K562 (cell line): ENCODE data around the gene GUCA2B.

Experiments
- FOXA3 ChIP-seq, 2 experiments: fragments of 450-650 bp in 1 of 2; sonication (generic) in 1 of 2; formaldehyde crosslinking; IDR thresholded peaks in 1 of 2; conservative IDR thresholded peaks in 1 of 2; 2 replicates each; pipeline versions ENCODE4 v1.4.0 to v1.8.0; 2020 to 2022; ENCODE audit warnings: mild to moderate bottlenecking in 2 of 2, missing genetic modification reagents in 1 of 2
- TF ChIP-seq, protein P1 (sequence below): sonication (generic); formaldehyde crosslinking; IDR thresholded peaks from 2 replicates; pipeline ENCODE4 v1.5.0; 2020; ENCODE audit warnings: missing genetic modification reagents
- TF ChIP-seq, protein P2 (sequence below): sonication (generic); formaldehyde crosslinking; IDR thresholded peaks from 2 replicates; pipeline ENCODE4 v1.9.0; 2022; ENCODE audit warnings: mild to moderate bottlenecking, missing genetic modification reagents

DNA sequence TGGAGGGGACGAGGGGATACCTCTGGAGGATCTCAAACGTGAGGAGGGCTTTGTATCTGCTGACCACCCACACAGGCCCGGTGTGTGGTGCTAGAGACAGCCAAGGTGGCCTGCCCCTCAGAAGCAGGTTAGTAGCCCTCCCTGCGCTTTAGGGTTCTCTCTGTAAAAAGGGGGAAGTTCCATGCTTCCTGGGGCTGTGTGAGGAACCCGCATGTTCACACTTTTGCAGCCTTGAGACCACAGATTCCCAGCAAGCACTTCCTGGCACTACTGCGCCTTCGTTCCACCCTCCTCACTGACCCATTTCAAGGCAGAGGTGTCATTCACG is 7.9 kb upstream of the GUCA2B start:
- TF ChIP-seq, protein P1, sequence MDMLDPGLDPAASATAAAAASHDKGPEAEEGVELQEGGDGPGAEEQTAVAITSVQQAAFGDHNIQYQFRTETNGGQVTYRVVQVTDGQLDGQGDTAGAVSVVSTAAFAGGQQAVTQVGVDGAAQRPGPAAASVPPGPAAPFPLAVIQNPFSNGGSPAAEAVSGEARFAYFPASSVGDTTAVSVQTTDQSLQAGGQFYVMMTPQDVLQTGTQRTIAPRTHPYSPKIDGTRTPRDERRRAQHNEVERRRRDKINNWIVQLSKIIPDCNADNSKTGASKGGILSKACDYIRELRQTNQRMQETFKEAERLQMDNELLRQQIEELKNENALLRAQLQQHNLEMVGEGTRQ (CRISPR knock-in tag): no peak
- TF ChIP-seq, protein P2, sequence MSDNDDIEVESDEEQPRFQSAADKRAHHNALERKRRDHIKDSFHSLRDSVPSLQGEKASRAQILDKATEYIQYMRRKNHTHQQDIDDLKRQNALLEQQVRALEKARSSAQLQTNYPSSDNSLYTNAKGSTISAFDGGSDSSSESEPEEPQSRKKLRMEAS (CRISPR knock-in tag): no peak
- no peak for TF ChIP-seq FOXA3 (CRISPR knock-in tag; conservative IDR thresholded peaks at IDR 0.05 in 1 of 2, IDR thresholded peaks at IDR 0.05 in 1 of 2)
